Fibroblast of mammary gland (primary cell): ENCODE results near the gene MAGI2.
A peak's percentile ranks its signal among the peaks of the same experiment; 100 is the strongest.

Experiments used
- DNase-seq: peaks from one replicate; pipeline ENCODE4 v3.0.0-alpha.2; 2010; ENCODE audit warnings: low read depth
- H3K4me3 ChIP-seq: 2 replicates; pipeline ENCODE4 v1.5.1; 2011; ENCODE audit warnings: low read depth, mild to moderate bottlenecking, low read length, moderate library complexity; ENCODE audit not compliant: control insufficient read depth
- TF ChIP-seq, protein P1 (sequence below): conservative IDR thresholded peaks from 2 replicates; pipeline ENCODE4 v1.5.1; 2011; ENCODE audit warnings: low read depth, low read length, inconsistent platforms; ENCODE audit not compliant: control insufficient read depth, insufficient read depth

Gene MAGI2

GRCh38 chr7:78141522-78142281, 1311.8 kb downstream of the MAGI2 start:
- peak; percentile 94 for DNase-seq
- TF ChIP-seq, protein P1, sequence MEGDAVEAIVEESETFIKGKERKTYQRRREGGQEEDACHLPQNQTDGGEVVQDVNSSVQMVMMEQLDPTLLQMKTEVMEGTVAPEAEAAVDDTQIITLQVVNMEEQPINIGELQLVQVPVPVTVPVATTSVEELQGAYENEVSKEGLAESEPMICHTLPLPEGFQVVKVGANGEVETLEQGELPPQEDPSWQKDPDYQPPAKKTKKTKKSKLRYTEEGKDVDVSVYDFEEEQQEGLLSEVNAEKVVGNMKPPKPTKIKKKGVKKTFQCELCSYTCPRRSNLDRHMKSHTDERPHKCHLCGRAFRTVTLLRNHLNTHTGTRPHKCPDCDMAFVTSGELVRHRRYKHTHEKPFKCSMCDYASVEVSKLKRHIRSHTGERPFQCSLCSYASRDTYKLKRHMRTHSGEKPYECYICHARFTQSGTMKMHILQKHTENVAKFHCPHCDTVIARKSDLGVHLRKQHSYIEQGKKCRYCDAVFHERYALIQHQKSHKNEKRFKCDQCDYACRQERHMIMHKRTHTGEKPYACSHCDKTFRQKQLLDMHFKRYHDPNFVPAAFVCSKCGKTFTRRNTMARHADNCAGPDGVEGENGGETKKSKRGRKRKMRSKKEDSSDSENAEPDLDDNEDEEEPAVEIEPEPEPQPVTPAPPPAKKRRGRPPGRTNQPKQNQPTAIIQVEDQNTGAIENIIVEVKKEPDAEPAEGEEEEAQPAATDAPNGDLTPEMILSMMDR, result no peak
- H3K4me3 ChIP-seq, result no peak overlapping the region

DNA sequence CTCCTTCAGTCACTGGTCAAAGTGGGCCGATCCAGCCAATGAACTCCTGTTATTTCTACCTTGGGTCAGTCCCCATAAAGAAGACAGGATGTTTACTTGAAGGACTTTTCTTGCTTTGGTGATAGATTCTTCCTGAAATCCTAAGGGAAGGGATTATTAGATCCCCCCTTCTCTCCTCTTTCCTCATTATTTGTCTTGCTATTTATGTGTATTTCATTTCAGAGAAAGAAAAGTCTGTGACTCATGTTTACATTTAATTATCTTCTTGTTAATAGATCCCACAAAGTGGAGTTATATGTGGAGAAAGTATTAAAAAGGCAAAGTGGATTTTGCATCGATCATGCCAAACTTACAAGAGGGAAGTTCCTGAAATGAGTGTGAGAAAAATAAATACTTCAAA, 1313.4 kb downstream of the MAGI2 start:
- no peak for DNase-seq
- TF ChIP-seq, protein P1, result no peak
- no peak overlapping the region for H3K4me3 ChIP-seq

- H3K4me3 ChIP-seq, result no peak overlapping the region
- TF ChIP-seq, protein P1, result no peak
- peak; percentile 94 for DNase-seq
These were observed 1314.1 kb downstream of the MAGI2 start for GRCh38 chr7:78139335-78139734.

DNA sequence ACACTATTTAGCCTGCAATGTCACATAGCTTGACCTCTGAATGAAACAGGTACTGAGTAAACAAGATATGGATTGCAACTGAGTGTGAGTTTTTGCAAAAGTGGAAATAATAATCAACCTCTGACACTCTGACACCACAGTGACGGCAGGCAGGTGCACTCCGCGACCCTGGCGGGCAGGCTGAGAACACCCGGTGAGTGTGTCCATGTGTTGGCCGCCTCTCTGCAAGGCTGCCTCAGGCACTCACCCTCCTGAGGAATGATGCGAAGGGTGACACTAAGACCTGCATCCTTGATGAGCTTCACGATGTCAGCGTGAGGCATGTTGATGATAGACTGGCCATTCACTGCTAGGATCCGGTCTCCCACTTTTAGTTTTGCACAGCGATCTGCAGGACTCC, 1318.7 kb downstream of the MAGI2 start:
- H3K4me3 ChIP-seq, result no peak overlapping the region
- DNase-seq, result no peak
- TF ChIP-seq, protein P1, result no peak

DNA sequence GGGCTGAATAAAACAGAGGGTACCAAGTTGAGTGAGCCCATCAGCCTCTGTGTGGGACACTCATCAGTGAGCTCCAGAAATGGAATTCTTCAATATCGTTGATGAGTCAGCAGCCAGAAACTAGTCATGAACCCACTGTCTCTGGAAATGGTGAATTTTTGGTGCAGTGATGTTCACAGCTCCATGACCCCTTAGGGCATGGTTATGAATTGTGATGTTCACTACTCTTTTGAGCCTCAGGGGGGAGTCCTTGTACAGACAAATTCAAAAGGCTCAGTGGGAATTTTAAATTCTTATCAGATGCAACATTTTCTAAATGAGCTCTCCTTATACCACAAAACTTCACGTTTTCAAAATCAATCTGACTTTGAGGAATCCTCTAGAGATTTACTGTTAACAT, 1319.2 kb downstream of the MAGI2 start:
- TF ChIP-seq, protein P1, result peak; percentile 75
- peak; percentile 86 for DNase-seq
- no peak overlapping the region for H3K4me3 ChIP-seq

GRCh38 chr7:78130446-78131215, 1322.8 kb downstream of the MAGI2 start:
- H3K4me3 ChIP-seq, result no peak overlapping the region
- no peak for DNase-seq
- TF ChIP-seq, protein P1, result no peak
